Measurements from ENCODE around the gene ZNF117.
A peak's percentile ranks its signal among the peaks of the same experiment; 100 is the strongest.
"Not testable (repeated sequence)": the region's sequence is repeated elsewhere in the genome, so short reads cannot be mapped to it uniquely, and the experiment has no call there.

The ZNF117 gene

GRCh38 chr7:64990936-64991335 lies at the start of gene ZNF117:
ZNF117 (minus strand) TSS chr7:64991036.
- DNase-seq, result no peak

DNA sequence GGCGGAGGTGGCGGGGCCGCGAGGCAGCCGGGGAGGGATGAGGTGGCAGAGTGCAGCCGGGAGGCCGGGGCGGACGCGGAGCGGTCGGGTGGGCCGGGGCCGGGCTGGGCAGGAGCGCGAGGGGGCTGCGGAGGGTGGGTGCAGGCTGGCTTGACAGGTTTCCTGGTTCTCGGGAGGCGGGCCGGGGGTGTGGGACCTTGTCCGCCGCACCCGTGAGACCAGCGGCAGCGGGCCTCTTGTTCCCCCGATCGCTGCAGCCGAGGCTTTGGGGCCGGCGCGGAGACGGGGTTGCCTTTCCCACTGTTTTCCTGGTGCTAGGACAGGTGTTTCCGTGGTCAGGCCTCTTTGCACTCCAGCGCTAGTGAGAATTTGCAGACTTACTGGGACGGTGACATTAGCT lies 47.9 kb upstream of the ZNF117 start:
- peak; percentile 34 for DNase-seq

DNA sequence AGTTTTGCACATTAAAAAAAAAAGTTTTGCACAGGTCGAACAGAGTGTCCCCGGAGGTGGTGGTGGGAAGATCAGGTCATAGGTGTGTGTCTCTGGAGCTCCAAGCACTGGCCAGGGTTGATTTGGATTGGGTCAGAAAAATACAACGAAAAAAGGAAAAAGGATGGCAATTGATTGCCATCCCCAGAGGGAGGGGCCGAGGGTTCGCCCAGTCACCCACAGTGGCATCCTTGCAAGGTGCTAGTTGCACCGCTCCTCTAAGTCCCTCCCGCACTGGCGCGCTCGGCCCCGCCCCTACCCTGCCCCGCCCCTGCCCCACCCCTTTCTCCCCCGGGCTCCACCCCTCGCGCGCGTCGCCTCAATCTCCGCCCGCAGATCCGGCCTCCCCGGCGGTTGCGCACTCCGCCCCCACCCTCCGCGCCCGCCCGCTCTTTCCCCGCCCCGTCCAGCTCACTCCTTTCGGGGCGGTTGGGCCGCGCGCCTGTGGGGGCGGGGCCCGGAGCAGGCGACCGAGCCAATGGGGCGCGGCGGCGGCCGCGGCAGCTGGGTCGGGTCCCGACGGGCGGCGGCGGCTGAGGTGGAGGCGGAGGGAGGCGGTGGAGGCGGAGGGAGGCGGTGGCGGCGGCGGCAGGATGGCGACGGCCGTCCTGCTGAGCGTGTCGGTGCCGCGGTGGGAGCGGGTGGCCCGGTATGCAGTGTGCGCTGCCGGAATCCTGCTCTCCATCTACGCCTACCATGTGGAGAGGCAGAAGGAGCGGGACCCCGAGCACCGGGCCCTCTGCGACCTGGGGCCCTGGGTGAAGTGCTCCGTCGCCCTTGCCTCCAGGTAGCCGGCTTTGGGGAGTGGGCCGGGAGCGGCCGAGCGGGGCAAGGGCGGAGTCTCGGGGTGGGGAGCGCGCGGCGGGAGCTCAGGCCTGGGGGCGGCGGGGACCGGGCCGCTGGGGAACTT lies 47.2 kb upstream of the ZNF117 start:
- peak; percentile 92 for DNase-seq

- not testable (repeated sequence) for DNase-seq
These were observed 45.7 kb upstream of the ZNF117 start for GRCh38 chr7:65036526-65036925.

- DNase-seq, result not testable (repeated sequence)
These were observed 44.6 kb upstream of the ZNF117 start for GRCh38 chr7:65035469-65035868.

DNA sequence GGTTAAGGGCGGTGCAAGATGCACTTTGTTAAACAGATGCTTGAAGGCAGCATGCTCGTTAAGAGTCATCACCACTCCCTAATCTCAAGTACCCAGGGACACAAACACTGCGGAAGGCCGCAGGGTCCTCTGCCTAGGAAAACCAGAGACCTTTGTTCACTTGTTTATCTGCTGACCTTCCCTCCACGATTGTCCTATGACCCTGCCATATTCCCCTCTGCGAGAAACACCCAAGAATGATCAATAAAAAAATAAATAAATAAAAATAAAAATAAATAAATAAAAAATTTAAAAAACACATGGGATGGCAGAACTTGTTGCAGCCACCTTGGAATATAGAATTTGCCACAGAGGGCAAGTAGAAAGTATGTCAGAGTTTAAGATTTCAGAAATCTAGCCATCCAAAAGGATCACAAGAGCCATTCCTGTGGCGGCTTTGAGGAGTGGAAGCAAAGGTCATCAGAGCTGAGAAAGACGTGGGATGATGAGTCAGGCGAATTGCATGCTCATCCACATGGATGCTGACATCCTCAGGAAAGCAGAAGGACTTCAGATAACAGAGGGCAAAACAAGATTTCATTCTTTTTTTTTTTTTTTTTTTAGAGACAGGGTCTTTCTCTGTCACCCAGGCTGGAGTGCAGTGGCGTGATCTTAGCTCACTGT lies 43.4 kb upstream of the ZNF117 start:
- DNase-seq, result not testable (repeated sequence)

GRCh38 chr7:65033391-65033790 lies 42.6 kb upstream of the ZNF117 start:
- not testable (repeated sequence) for DNase-seq

GRCh38 chr7:65025023-65025422 lies 34.2 kb upstream of the ZNF117 start:
- DNase-seq, result not testable (repeated sequence)

GRCh38 chr7:65020978-65021377 lies 30.1 kb upstream of the ZNF117 start:
- DNase-seq, result not testable (repeated sequence)

GRCh38 chr7:65009881-65010280 lies 19.0 kb upstream of the ZNF117 start:
- DNase-seq, result not testable (repeated sequence)

DNA sequence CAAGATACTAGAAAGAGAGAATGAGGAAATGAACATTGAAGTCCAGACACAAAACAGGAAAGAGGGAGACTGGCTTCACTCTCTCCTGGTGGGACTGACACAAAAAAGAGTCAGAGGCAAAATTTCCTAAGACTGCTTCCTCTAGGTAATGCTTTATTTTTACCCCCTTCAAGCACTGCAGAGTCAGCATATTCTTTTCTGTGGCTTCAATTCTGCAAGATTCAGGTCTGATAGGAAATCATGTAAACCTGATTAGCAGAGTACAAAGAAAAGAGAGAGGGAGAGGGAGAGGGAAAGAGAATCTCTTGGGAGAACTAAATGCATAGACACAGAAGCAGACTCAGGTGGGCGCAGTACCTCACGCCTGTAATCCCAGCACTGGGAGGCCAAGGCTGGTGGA lies 18.6 kb upstream of the ZNF117 start:
- DNase-seq, result not testable (repeated sequence)

- peak; percentile 3 for DNase-seq
These were observed 16.2 kb upstream of the ZNF117 start for GRCh38 chr7:65007036-65007435.

- peak; percentile 93 for DNase-seq
These were observed 15.5 kb upstream of the ZNF117 start, which contains the start of gene ERV3-1 for GRCh38 chr7:65006094-65006992. ERV3-1 (minus strand) TSS chr7:65006687; CDS start chr7:64993026, 13,661 bp downstream.

DNA sequence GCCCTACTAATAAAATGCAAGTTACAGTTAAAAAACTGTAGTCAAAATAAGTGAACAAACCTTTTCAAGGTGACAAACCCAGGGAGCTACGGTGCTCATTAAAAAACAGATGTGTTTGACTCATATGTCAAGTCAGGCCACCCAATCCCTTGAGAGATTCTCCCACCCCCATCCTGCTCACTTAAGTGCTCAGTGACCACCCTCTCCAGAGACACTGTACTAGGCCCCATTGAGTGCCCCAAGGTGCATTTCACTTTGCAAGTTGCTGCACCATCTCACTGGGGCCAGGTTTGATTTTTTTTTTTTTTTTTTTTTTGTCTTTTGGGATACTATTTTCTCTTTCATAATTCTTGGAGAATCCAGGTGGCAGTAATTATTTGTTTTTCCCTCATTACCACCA lies 13.7 kb upstream of the ZNF117 start:
- no peak for DNase-seq

- no peak for DNase-seq
These were observed 12.2 kb upstream of the ZNF117 start for GRCh38 chr7:65002972-65003585.

GRCh38 chr7:65001291-65001814 lies 10.5 kb upstream of the ZNF117 start:
- DNase-seq, result no peak

DNA sequence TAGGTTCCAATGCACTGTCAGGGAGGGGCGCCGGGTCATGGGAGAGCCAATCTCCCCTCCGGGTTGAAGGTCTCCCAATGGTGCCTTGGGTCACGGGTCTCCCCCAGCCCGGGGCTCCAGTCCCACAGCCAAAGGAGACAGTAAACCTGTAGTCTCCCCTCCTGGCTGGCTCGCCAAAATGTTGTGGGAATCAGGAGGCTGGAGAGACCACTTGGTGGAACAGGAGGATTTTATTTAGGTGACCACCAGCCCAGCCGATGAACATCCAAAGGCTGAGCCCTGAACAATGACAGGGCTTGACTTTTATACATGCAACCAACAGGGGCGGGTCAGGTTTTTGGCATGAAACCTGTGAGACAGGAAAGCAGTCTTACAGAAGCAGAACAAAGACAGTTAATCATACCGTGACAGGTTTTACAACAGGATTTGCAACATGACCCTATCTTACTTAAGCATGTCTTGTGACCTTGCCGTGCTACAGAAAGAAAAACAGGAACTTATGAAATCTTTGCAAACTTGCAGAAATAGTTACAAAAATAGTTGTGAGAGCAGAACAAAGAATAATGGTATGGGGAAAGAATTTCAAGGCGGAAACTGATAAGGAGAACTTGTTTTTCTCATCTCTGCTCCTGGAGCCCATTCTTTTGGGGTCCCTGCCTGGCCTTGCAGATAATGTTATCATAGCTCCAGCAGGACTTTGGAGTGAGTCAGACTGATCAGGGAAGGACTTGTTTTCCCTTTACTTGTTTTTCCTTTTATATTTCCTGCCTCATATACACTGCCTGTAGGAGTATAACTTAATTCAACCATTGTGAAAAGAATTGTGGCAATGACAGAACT lies 8.5 kb upstream of the ZNF117 start:
- DNase-seq, result no peak

GRCh38 chr7:64998865-64999164 lies 8.0 kb upstream of the ZNF117 start:
- no peak for DNase-seq

DNA sequence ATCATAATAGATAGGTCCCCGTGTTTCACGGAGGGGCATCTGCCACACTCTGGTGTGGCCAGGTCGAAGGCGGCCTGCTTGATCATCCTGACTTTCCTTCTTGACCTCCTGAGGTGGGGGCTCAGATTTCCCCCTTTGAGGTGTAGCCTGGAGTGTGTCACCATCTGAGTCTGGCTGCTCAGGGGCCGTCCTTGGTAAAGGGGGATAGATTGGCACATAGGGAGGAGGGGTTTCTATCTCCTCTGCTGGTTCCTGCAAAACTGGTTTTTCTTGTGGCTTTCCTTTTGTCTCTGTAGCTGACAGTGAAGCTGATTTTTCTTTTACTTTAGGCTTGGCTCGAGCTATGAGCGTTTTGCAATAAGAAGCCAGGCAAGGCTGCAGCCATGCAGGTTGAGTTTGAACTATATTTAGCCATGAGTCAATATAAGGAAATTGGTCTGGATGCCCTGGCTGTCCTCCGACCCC lies 7.1 kb upstream of the ZNF117 start:
- no peak for DNase-seq

DNA sequence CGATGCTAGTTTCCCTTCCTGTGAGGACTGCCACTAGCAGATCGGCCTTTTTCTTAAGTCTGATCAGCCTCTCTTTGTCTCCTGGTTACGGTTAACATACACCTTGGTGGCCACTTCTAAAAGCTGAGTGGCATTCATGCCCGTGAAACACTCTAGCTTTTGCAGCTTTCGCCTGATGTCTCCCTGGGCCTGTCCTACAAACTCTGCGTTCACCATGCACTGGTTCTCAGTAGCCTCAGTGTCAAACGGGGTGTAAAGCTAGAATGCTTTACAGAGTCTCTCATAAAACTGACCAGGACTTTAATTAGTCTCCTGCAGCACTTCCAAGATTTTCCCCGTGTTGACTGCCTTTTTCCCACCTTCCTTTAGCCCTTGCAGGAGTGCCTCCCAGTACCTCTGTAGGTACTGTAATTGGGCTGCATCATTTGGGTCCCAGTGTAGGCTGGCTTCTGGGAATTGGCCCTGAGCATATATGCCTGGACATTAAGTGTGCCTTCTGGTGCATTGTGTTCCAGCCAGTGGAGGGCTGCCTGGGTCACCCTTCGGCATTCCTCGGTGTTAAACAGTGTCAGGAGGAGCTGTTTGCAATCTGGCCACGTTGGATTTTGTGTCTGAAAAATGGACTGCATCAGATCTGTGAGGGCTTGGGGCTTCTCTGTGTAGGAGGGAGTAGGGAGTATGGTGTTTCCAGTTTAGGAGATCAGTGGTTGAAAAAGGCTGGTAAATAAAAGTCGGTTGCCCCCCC lies 6.5 kb upstream of the ZNF117 start:
- DNase-seq, result no peak
